Endodermal cell (in vitro differentiated cells): ENCODE measurements around the gene LIPC. TPM values are rescaled to one million over a fixed set of nuclear protein-coding genes. Genes with fewer than 3 reads are reported as not detected.
"Not testable (repeated sequence)": the region's sequence is repeated elsewhere in the genome, so short reads cannot be mapped to it uniquely, and the experiment has no call there.

Experiments
- DNase-seq: peaks from one replicate; pipeline ENCODE4 v3.0.0-alpha.2; 2017
- H3K27ac ChIP-seq: 2 replicates; pipeline ENCODE4 v1.5.1; 2013; ENCODE audit warnings: mild to moderate bottlenecking, low read depth, low read length, moderate library complexity
- H3K27me3 ChIP-seq: 2 replicates; pipeline ENCODE4 v1.6.1; 2013; ENCODE audit warnings: mild to moderate bottlenecking, low read length, moderate library complexity; ENCODE audit not compliant: insufficient read depth, control insufficient read depth, poor library complexity, severe bottlenecking
- H3K36me3 ChIP-seq: 2 replicates; pipeline ENCODE4 v1.7.0; 2013; ENCODE audit warnings: mild to moderate bottlenecking, low read length, moderate library complexity; ENCODE audit not compliant: control insufficient read depth, insufficient read depth
- H3K4me1 ChIP-seq: one replicate; pipeline ENCODE4 v1.7.0; 2013; ENCODE audit warnings: low read length; ENCODE audit not compliant: control insufficient read depth, insufficient read depth
- H3K4me3 ChIP-seq: 2 replicates; pipeline ENCODE4 v1.5.1; 2013; ENCODE audit warnings: mild to moderate bottlenecking, low read length, moderate library complexity
- H3K9ac ChIP-seq: 2 replicates; pipeline ENCODE4 v1.6.1; 2013; ENCODE audit warnings: mild to moderate bottlenecking, low read length, moderate library complexity; ENCODE audit not compliant: poor library complexity, severe bottlenecking; ENCODE audit errors: extremely low read depth
- H3K9me3 ChIP-seq: 2 replicates; pipeline ENCODE4 v1.6.1; 2013; ENCODE audit warnings: mild to moderate bottlenecking, low read length, moderate library complexity; ENCODE audit not compliant: control insufficient read depth
- H3K27ac Mint-ChIP-seq: 2 replicates; pipeline ENCODE4 v1.8.0; 2020; ENCODE audit warnings: mixed read lengths
- H3K27me3 Mint-ChIP-seq: 2 replicates; pipeline ENCODE4 v1.8.0; 2021; ENCODE audit warnings: mild to moderate bottlenecking, mixed read lengths; ENCODE audit not compliant: insufficient read depth
- H3K36me3 Mint-ChIP-seq: 2 replicates; pipeline ENCODE4 v1.8.0; 2020; ENCODE audit warnings: low read depth, mixed read lengths
- H3K4me1 Mint-ChIP-seq: 2 replicates; pipeline ENCODE4 v1.8.0; 2020; ENCODE audit warnings: mixed read lengths
- H3K4me3 Mint-ChIP-seq: 2 replicates; pipeline ENCODE4 v1.8.0; 2020; ENCODE audit warnings: mild to moderate bottlenecking, moderate library complexity, mixed read lengths
- H3K9me3 Mint-ChIP-seq: 2 replicates; pipeline ENCODE4 v1.8.0; 2020; ENCODE audit warnings: mild to moderate bottlenecking, mixed read lengths
- WGBS, 2 experiments: methylation state at CpG; one replicate each; pipeline versions ENCODE4 v1.1.5 to v1.1.7; 2013; ENCODE audit warnings: missing lambda C conversion rate in 2 of 2, mixed read lengths in 1 of 2; ENCODE audit not compliant: insufficient coverage in 1 of 2, insufficient read length in 1 of 2; 5-methylcytosine and 5-hydroxymethylcytosine counted together
- total RNA-seq, 2 donors: library from RNA; stranded (reverse); fragmentation: NEBNext Ultra II Directional in 1 of 2; extraction: Animal tissue kit (Norgen Biotek cat#: 25700) in 1 of 2; gene quantifications; 2 replicates in 1 of 2; 3 replicates in 1 of 2; pipeline ENCODE4 v1.2.1, GENCODE V29; 2021
- TF ChIP-seq, protein P1 (sequence below): fragments of 200-600 bp; sonication (generic); conservative IDR thresholded peaks from 2 replicates; pipeline ENCODE4 v1.5.0; 2021; ENCODE audit warnings: antibody characterized with exemption, mild to moderate bottlenecking

LIPC gene
- total RNA-seq, 2 donors from 2014 or later = not detected

DNA sequence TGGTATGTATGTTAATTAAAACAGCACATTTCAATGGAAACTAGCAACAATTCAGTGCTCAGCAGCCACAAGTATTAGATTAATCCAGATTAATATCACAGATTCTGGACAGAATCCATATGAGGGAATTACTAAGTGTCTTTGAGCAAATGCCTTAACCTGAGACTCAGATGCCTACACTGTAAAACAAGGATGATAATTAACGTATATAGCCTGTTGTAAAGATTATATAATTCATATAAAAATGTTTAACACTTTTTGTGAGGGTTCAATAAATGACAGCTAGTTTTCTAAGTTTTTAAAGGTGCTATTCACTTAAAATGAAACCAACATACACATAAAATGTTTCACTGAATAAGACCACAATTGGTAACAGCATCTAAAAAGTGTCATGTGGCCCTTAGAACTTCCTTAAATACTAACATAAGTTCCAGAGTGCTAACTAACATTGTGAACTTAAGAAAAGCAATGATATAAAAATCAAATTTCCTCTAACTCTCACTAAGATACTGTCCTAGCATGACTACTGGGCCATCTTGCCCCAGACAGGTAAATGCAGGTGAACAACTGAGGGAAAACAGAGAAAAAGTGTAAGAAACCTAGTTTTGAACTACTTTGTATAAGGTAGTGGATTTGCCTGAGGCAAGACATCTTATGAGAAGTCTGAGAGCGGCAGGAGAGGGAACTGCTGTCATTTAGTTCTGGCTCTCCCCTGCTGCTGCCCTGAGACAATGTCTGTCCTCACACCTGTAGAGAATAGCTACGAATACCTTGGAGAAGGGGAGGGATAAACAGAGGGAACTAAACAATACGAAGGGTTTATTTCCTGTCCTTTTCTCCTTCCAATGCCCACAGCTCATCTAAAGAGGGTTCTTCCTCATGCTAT, 166.4 kb downstream of the LIPC start:
- Mint-ChIP-seq H3K4me1 (peaks cover 11% of the 10 kb centered on the region), H3K27ac (peak overlapping the region; percentile 70), H3K36me3 (peaks cover 50% of the 10 kb centered on the region), H3K4me3 (no peak overlapping the region), H3K27me3 (no peaks in the 10 kb centered on the region), H3K9me3 (no peaks in the 10 kb centered on the region)
- H3K9ac ChIP-seq = no peak overlapping the region
- 35 to 79% methylated on average over 2 to 3 of the region's 4 CpGs for WGBS, 2 experiments
- peaks cover 67% of the 10 kb centered on the region for H3K36me3 ChIP-seq
- DNase-seq = peak; percentile 78
- H3K9me3 ChIP-seq = no peaks in the 10 kb centered on the region
- peak overlapping the region; percentile 21 for H3K27ac ChIP-seq
- peak overlapping the region; percentile 0 for H3K4me3 ChIP-seq
- peaks cover 16% of the 10 kb centered on the region for H3K4me1 ChIP-seq
- H3K27me3 ChIP-seq = no peaks in the 10 kb centered on the region
- TF ChIP-seq, protein P1, sequence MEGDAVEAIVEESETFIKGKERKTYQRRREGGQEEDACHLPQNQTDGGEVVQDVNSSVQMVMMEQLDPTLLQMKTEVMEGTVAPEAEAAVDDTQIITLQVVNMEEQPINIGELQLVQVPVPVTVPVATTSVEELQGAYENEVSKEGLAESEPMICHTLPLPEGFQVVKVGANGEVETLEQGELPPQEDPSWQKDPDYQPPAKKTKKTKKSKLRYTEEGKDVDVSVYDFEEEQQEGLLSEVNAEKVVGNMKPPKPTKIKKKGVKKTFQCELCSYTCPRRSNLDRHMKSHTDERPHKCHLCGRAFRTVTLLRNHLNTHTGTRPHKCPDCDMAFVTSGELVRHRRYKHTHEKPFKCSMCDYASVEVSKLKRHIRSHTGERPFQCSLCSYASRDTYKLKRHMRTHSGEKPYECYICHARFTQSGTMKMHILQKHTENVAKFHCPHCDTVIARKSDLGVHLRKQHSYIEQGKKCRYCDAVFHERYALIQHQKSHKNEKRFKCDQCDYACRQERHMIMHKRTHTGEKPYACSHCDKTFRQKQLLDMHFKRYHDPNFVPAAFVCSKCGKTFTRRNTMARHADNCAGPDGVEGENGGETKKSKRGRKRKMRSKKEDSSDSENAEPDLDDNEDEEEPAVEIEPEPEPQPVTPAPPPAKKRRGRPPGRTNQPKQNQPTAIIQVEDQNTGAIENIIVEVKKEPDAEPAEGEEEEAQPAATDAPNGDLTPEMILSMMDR = peak; percentile 27

DNA sequence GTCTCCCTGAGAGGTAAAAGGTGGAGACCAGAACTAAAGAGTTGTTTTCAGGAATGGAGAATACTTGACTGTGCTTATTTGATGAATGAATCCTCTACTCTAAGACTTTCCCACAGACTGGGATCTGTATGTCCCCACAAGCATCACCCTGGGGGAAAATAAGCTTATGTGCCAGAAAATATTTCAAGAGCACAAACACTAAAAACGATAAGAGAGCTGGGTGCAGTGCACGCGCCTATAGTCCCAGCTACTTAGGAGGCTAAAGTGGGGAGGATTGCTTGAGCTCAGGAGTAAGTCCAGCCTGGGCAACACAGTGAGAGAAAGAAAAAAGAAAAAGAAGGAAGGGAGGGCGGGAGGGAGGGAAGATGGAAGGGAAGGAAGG, 167.0 kb downstream of the LIPC start:
- TF ChIP-seq, protein P1 = no peak
- H3K36me3 Mint-ChIP-seq = peaks cover 49% of the 10 kb centered on the region
- Histone ChIP-seq H3K4me1 (peaks cover 16% of the 10 kb centered on the region), H3K27ac (peak overlapping the region; percentile 21), H3K9ac (no peak overlapping the region), H3K9me3 (no peaks in the 10 kb centered on the region), H3K36me3 (peaks cover 69% of the 10 kb centered on the region), H3K4me3 (peak overlapping the region; percentile 0), H3K27me3 (no peaks in the 10 kb centered on the region)
- no peaks in the 10 kb centered on the region for H3K27me3 Mint-ChIP-seq
- 90 to 100% methylated on average over 3 of the region's 4 CpGs for WGBS, 2 experiments
- peaks cover 11% of the 10 kb centered on the region for H3K4me1 Mint-ChIP-seq
- peak overlapping the region; percentile 70 for H3K27ac Mint-ChIP-seq
- no peaks in the 10 kb centered on the region for H3K9me3 Mint-ChIP-seq
- DNase-seq = no peak
- peak overlapping the region; percentile 9 for H3K4me3 Mint-ChIP-seq

DNA sequence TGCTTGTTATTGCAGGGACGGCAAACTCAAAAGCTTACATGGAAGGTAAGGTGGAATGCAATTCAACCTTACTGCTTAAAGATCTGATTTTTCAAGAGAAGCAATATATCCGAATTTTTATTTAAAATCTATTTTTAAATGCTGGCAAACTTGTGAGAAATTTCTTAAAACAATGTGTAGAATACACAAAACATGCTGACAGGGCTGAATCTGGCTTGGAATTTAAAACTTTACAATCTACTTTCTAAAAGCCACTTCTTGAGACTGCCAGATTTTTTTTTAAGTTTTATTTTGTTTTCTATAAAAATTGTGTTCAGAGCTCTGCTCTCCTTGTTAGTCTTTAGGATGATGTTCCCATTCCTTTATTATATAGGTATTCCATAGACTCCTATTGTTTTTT, 171.0 kb downstream of the LIPC start:
- H3K27ac ChIP-seq = no peak overlapping the region
- Mint-ChIP-seq H3K9me3 (no peaks in the 10 kb centered on the region), H3K27me3 (no peaks in the 10 kb centered on the region), H3K36me3 (peaks cover 41% of the 10 kb centered on the region), H3K4me3 (no peak overlapping the region), H3K4me1 (peaks cover 11% of the 10 kb centered on the region), H3K27ac (no peak overlapping the region)
- peaks cover 52% of the 10 kb centered on the region for H3K36me3 ChIP-seq
- TF ChIP-seq, protein P1 = no peak
- 91% methylated on average over 1 of the region's 2 CpGs; no CpG with 5 or more reads in 1 of the 2 experiments for WGBS, 2 experiments
- no peak overlapping the region for H3K9ac ChIP-seq
- H3K27me3 ChIP-seq = no peaks in the 10 kb centered on the region
- no peak for DNase-seq
- H3K9me3 ChIP-seq = no peaks in the 10 kb centered on the region
- H3K4me3 ChIP-seq = no peak overlapping the region
- H3K4me1 ChIP-seq = peaks cover 10% of the 10 kb centered on the region

DNA sequence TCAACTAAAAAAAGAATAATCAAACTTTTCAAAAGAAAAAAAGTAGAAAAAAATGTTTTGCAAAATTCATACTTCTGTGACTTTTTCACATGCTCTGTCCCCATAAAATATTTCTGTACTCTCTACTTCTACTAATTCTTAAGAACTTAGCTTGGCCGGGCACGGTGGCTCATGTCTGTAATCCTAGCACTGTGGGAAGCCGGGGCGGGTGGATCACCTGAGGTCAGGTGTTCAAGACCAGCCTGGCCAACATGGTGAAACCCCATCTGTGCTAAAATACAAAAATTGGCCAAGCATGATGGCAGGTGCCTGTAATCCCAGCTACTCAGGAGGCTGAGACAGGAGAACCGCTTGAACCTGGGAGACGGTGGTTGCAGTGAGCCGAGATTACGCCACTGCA, 172.1 kb downstream of the LIPC start:
- peaks cover 61% of the 10 kb centered on the region for H3K36me3 ChIP-seq
- not testable (repeated sequence) for H3K27ac Mint-ChIP-seq, H3K4me1 Mint-ChIP-seq, H3K4me3 Mint-ChIP-seq, H3K27ac ChIP-seq, H3K27me3 Mint-ChIP-seq, H3K4me3 ChIP-seq, H3K27me3 ChIP-seq, H3K9me3 ChIP-seq, H3K9me3 Mint-ChIP-seq, H3K4me1 ChIP-seq, H3K9ac ChIP-seq, DNase-seq
- 96 to 98% methylated on average over 7 to 8 of the region's 8 CpGs for WGBS, 2 experiments
- H3K36me3 Mint-ChIP-seq = peaks cover 40% of the 10 kb centered on the region
